NT2/D1 (cell line): Measurements from ENCODE around the gene SCNM1.

ENCODE experiments used
- DNase-seq: peaks from one replicate; pipeline ENCODE4 v3.0.0-alpha.2; 2011; ENCODE audit warnings: low read depth, low spot score
- H3K27me3 ChIP-seq: 2 replicates; pipeline ENCODE4 v1.6.0; 2011; ENCODE audit warnings: mild to moderate bottlenecking; ENCODE audit not compliant: insufficient read length, insufficient read depth
- H3K36me3 ChIP-seq: 2 replicates; pipeline ENCODE4 v1.6.1; 2011; ENCODE audit warnings: mild to moderate bottlenecking, low read length, mixed read lengths; ENCODE audit not compliant: insufficient read depth, insufficient read length
- H3K4me1 ChIP-seq: 2 replicates; pipeline ENCODE4 v1.5.1; 2011; ENCODE audit not compliant: insufficient read depth, insufficient read length
- H3K4me3 ChIP-seq: 2 replicates; pipeline ENCODE4 v1.5.1; 2011; ENCODE audit warnings: low read depth; ENCODE audit not compliant: insufficient read length
- H3K9ac ChIP-seq: 2 replicates; pipeline ENCODE4 v1.6.0; 2011; ENCODE audit warnings: low read depth; ENCODE audit not compliant: insufficient read length
- H3K9me3 ChIP-seq: 2 replicates; pipeline ENCODE4 v1.5.1; 2011; ENCODE audit warnings: mild to moderate bottlenecking, low read length; ENCODE audit not compliant: insufficient read depth
- SUZ12 ChIP-seq: IDR thresholded peaks from 2 replicates; pipeline ENCODE4 v1.6.1; 2011; ENCODE audit not compliant: insufficient read length, insufficient read depth; ENCODE audit errors: extremely low read depth
- YY1 ChIP-seq: IDR thresholded peaks from 2 replicates; pipeline ENCODE4 v1.6.1; 2011; ENCODE audit not compliant: insufficient read length, insufficient read depth
- ZNF274 ChIP-seq: IDR thresholded peaks from 2 replicates; pipeline ENCODE4 v1.6.1; 2011; ENCODE audit warnings: mild to moderate bottlenecking, low read depth, low read length

Gene SCNM1

DNA sequence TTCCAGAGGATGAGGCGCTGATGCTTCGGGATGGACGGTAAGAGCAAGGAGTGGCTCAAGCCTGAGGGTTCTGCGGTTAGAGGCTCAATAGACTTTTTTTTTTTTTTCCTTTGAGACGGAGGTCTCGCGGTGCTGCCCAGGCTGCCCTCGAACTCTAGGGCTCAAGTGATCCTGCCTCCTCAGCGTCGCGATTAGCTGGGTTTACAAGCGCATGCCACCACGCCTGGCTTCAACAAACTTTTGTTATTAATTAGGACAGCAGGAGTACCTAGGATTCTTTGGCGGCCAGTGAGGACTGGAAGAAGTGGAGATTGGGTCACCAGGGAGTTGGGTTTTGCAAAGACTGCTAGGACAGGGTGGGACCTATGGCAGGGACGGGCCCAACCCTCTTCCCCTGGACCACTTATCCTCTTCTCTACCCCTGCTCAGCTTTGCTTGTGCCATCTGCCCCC lies 587 bp downstream of the SCNM1 start:
- Histone ChIP-seq H3K4me1 (peaks cover 10% of the 10 kb centered on the region), H3K4me3 (peak overlapping the region; percentile 96), H3K9me3 (no peaks in the 10 kb centered on the region), H3K36me3 (peaks cover 58% of the 10 kb centered on the region), H3K27me3 (no peaks in the 10 kb centered on the region), H3K9ac (peak overlapping the region; percentile 97)
- no peak for DNase-seq
- no peak for TF ChIP-seq ZNF274
- TF ChIP-seq YY1: no peak
- TF ChIP-seq SUZ12: no peak

DNA sequence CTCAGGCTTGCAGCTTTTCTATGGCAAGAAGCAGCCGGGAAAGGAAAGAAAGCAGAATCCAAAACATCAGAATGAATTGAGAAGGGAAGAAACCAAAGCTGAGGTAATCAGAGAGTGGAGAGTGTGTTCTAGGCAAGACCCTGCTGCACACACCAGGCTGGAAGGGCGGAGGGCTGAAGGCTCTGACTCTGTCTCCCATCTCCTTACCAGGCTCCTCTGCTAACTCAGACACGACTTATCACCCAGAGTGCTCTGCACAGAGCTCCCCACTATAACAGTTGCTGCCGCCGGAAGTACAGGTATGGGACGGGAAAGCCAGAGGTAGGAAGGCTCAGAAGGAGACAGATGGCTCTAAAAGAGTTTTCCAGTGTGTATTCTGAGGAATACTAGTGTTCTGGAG lies 1.2 kb downstream of the SCNM1 start:
- Histone ChIP-seq H3K27me3 (no peaks in the 10 kb centered on the region), H3K4me3 (peak overlapping the region; percentile 96), H3K9me3 (no peaks in the 10 kb centered on the region), H3K36me3 (peaks cover 58% of the 10 kb centered on the region), H3K9ac (peak overlapping the region; percentile 97), H3K4me1 (peaks cover 10% of the 10 kb centered on the region)
- no peak for DNase-seq
- TF ChIP-seq YY1 (no peak), ZNF274 (no peak), SUZ12 (no peak)

DNA sequence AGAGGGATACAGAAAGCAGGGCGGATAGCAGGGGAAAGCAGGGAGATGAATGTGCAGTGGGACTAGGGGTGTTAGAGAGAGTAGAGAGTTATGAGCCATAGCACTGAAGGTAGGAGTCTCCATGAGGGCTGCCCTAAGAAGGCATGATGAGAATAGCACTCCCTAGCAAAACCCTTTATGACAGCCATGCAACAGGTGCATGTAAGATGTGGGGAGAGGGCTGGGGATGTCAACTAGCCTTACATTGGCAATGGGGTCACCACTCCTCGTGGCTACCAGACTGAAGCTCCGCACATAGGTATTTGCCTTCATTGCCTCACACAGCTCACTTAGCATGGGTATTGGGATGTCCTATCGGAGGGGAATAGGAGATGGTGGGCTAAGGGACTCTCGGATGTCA lies 5.2 kb downstream of the SCNM1 start:
- peaks cover 78% of the 10 kb centered on the region for H3K36me3 ChIP-seq
- no peaks in the 10 kb centered on the region for H3K27me3 ChIP-seq
- TF ChIP-seq ZNF274 (no peak), YY1 (no peak), SUZ12 (no peak)
- H3K9ac ChIP-seq: no peak overlapping the region
- peaks cover 10% of the 10 kb centered on the region for H3K4me1 ChIP-seq
- no peak for DNase-seq
- H3K9me3 ChIP-seq: no peaks in the 10 kb centered on the region
- no peak overlapping the region for H3K4me3 ChIP-seq

DNA sequence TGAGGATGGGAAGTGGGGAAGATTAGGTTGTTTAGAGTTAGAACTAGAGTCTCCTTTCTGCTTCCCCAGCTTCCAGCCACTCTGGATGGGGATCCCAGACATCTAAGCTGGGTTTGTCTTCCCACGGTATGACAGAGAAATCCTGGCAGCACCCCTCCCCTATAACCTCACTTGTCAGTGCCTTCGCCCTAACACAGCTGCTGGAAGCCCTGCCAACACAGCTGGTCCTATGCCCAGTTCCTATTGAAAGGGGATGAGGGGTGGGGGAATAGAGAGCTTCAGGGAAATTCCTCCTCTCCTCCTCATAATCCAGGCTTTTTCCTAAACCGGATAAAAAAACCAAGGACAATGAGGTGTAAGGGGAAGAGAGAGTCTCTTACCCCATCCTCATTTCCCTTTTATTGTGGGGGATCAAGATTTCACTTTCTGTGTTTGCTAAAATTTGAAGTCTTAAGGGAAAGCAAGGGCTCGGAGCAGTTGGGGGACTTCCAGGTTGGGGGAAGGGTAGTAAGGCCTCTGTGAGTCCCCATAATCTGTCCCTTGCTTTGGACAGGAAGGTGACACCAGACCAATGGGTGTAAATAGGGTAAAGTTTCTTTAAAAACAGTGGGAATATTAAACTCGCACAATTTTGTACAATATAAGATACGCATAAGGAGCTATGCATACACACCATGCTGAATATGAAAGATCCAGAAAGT lies 9.2 kb downstream of the SCNM1 start:
- Histone ChIP-seq H3K36me3 (peaks cover 80% of the 10 kb centered on the region), H3K4me3 (no peak overlapping the region)

DNA sequence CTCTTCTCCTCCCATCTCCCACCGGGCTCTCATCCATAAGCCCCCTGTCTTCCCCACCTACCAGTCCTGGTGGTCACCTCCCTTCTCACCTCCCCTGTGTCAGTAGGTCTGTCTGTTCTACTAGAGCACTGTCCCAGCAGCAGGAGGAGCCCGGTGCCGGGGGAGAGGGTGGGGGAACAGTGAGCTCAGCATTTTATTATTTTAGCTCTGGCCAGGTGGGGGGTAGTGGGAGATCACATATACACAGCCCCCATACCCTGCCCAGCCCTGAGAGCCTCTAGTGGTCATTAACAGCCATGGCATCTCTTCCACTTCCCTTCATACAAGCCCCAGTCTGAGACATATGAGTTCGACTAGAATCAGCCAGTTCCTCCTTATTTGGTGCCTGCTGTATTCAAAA lies 9.9 kb downstream of the SCNM1 start, which contains the start of gene TMOD4:
Gene TMOD4 (minus strand): TSS at position 119 of the 400 bp plus-strand sequence. CDS start 1,106 bp downstream, outside the sequence.
- DNase-seq: no peak
- H3K4me1 ChIP-seq: no peaks in the 10 kb centered on the region
- H3K27me3 ChIP-seq: no peaks in the 10 kb centered on the region
- peaks cover 80% of the 10 kb centered on the region for H3K36me3 ChIP-seq
- TF ChIP-seq ZNF274 (no peak), YY1 (no peak), SUZ12 (no peak)
- H3K9me3 ChIP-seq: no peaks in the 10 kb centered on the region
- no peak within 1 kb of the TSS for H3K4me3 ChIP-seq
- no peak within 1 kb of the TSS for H3K9ac ChIP-seq

More for the DNA sequence above, 9.2 kb downstream of the SCNM1 start:
- TF ChIP-seq YY1 (no peak), SUZ12 (no peak)
- no peak for DNase-seq
- Histone ChIP-seq H3K27me3 (no peaks in the 10 kb centered on the region), H3K4me1 (peaks cover 4% of the 10 kb centered on the region), H3K9me3 (no peaks in the 10 kb centered on the region), H3K9ac (no peak overlapping the region)

DNA sequence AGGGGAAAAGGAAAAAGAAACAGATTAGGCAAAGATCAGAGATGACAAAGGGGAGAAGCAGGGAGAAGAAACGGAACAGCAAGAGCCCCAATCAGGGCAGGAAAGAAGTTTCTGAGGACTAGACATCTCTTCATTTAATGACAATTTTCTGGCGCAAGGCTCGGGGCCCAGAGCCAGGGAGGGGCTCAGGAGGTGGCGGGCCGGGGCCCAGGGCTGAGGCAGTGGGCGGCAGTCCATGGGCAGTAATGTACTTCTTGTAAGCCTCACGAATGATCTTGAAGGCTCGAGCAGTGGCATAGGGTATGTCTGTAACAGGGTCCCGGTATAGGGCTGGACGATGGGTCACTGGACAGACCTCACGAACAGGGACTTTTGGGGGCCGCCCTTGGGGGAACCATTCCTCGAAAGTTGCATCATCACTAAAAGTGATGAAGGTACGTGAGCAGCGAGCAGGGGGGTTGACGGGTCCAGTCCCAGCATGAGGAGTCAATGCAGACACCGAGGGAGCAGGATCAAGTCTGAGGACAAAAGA lies 10.6 kb downstream of the SCNM1 start:
- H3K9ac ChIP-seq: no peak overlapping the region
- DNase-seq: no peak
- peaks cover 80% of the 10 kb centered on the region for H3K36me3 ChIP-seq
- TF ChIP-seq SUZ12 (no peak), ZNF274 (no peak), YY1 (no peak)
- H3K4me3 ChIP-seq: no peak overlapping the region
- no peaks in the 10 kb centered on the region for H3K4me1 ChIP-seq
- H3K27me3 ChIP-seq: no peaks in the 10 kb centered on the region
- no peaks in the 10 kb centered on the region for H3K9me3 ChIP-seq

DNA sequence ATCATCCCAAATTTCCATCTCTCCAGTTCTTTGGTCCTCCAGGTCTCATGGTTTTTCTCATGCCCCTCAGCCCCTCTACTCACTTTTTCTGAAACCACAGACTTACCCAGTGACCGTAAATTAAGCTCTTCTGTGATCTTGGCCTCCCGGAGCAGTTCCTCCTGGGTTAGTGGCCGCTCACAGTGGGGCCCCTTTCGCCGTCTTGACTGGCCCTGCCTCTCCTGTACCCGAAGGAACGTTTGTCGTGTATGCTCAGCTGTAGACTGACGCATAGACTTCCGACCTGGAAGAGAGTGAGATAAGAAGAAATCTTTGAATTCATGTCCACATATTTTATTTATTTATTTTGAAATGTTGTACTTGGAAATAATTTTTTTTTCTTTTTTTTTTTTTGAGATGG lies 18.3 kb downstream of the SCNM1 start:
- peaks cover 81% of the 10 kb centered on the region for H3K36me3 ChIP-seq
- no peaks in the 10 kb centered on the region for H3K27me3 ChIP-seq
- TF ChIP-seq ZNF274: no peak
- TF ChIP-seq YY1: no peak
- no peak for TF ChIP-seq SUZ12
- no peak overlapping the region for H3K9ac ChIP-seq
- no peak overlapping the region for H3K4me3 ChIP-seq
- no peak for DNase-seq
- H3K4me1 ChIP-seq: no peaks in the 10 kb centered on the region
- H3K9me3 ChIP-seq: no peaks in the 10 kb centered on the region
